HK-2 (cell line): Measurements from ENCODE around the gene FANCL.
"Not testable (repeated sequence)": the region's sequence is repeated elsewhere in the genome, so short reads cannot be mapped to it uniquely, and the experiment has no call there.

Experiments used
- DNase-seq: peaks from one replicate; pipeline ENCODE4 v3.0.0-alpha.2; 2018; ENCODE audit not compliant: unreplicated experiment

The FANCL gene

GRCh38 chr2:58206785-58207184 is 34.3 kb downstream of the FANCL start:
- DNase-seq = no peak

GRCh38 chr2:58204195-58204959 is 36.7 kb downstream of the FANCL start:
- DNase-seq = no peak

- DNase-seq = no peak
Observed at GRCh38 chr2:58203018-58203417, 38.1 kb downstream of the FANCL start.

DNA sequence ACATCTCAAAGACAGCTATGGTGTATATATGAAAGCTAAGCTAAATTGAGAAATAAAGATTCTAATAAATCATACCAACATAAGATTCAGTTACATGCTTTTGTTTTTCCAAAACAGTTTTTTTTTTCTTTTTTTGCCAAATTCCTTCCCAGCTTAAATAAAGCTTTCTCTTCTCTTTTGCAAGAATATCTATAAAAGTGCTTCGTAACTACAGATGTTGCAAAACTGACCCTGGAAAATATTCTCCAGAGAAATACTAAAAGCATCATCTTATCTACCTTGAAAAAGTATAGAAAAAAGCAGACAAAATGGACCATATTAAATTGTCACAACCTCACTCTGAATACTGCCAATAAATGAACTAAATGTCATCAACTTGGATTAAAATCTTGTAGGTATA is 38.7 kb downstream of the FANCL start:
- no peak for DNase-seq

- no peak for DNase-seq
Observed at GRCh38 chr2:58197894-58198293, 43.2 kb downstream of the FANCL start.

DNA sequence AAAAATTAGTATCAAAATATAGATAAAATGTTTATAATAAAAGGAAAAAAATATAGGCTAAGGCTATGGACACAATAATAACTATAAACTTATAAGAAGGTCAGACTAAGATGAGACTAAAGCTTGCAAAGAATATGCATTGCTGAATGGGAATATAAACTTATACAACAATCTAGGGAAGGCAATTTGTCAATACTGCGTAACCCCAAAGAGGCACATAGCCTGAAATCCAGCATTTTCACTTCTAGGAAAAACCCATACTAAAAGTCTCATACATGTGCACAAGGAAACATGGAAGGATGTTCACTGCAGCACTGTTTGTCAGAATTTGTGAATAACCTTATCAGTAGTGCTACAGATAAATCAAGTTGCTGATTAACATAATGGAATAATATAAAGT is 45.5 kb downstream of the FANCL start:
- DNase-seq = no peak

GRCh38 chr2:58194458-58194857 is 46.7 kb downstream of the FANCL start:
- DNase-seq = no peak

GRCh38 chr2:58187022-58187421 is 54.1 kb downstream of the FANCL start:
- DNase-seq = not testable (repeated sequence)

DNA sequence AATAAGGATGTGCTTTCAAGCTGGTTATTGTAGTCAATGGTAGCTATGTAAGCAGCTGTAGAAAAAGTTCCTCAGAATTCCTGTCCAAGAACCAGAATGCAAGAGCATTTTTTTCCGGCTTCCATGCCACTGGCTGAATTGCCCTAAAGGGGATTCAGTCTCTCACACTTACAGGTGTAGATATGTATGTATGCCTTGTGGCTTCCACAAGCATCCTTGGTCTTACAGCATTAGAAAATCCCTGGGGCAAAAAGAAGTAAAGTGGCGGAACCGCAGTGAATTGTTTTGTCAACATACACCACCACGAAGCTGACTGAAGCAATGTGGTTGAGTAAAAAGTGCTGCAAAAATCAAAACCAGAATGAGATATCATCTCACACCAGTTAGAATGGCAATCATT is 54.6 kb downstream of the FANCL start:
- DNase-seq = no peak

- DNase-seq = no peak
Observed at GRCh38 chr2:58182527-58182926, 58.6 kb downstream of the FANCL start.

DNA sequence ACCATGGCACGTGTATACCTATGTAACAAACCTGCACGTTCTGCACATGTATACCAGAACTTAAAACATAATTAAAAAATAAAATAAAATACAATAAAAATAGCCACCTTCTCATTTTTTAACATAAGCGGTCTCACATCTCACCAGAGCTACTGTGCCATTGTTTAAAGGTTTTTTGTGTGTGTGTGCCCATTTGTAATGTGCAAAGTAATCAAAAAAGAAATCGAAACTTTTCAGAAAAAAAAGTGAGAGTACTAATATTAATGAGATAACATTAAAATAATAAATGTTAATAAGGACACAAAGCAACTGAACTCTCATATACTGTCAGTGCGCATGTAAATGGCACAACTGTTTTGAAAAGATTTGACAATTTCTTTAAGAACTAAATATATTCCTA is 60.5 kb downstream of the FANCL start:
- no peak for DNase-seq

GRCh38 chr2:58180175-58180574 is 61.0 kb downstream of the FANCL start:
- not testable (repeated sequence) for DNase-seq

DNA sequence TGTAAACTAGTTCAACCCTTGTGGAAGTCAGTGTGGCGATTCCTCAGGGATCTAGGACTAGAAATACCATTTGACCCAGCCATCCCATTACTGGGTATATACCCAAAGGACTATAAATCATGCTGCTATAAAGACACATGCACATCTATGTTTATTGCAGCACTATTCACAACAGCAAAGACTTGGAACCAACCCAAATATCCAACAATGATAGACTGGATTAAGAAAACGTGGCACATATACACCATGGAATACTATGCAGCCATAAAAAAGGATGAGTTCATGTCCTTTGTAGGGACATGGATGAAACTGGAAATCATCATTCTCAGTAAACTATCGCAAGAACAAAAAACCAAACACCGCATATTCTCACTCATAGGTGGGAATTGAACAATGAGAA is 63.9 kb downstream of the FANCL start:
- not testable (repeated sequence) for DNase-seq

GRCh38 chr2:58171831-58172230 is 69.3 kb downstream of the FANCL start:
- not testable (repeated sequence) for DNase-seq

DNA sequence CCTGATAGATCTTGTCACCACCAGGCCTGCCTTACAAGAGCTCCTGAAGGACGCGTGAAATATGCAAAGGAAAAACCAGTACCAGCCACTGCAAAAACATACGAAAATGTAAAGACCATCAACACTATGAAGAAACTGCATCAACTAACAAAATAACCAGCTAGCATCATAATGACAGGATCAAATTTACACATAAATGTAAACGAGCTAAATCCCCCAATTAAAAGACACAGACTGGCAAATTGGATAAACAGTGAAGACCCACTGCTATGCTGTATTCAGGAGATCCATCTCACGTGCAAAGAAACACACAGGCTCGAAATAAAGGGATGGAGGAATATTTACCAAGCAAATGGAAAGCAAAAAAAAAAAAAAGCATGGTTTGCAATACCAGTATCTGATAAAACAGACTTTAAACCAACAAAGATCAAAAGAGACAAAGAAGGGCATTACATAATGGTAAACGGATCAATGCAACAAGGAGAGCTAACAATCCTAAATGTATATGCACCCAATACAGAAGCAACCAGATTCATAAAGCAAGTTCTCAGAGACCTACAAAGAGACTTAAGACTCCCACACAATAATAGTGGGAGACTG is 70.7 kb downstream of the FANCL start:
- not testable (repeated sequence) for DNase-seq

GRCh38 chr2:58169845-58170244 is 71.3 kb downstream of the FANCL start:
- DNase-seq = not testable (repeated sequence)

GRCh38 chr2:58168130-58168529 is 73.0 kb downstream of the FANCL start:
- DNase-seq = not testable (repeated sequence)

- no peak for DNase-seq
Observed at GRCh38 chr2:58163913-58164312, 77.2 kb downstream of the FANCL start.

GRCh38 chr2:58158481-58158880 is 82.6 kb downstream of the FANCL start:
- DNase-seq = no peak

DNA sequence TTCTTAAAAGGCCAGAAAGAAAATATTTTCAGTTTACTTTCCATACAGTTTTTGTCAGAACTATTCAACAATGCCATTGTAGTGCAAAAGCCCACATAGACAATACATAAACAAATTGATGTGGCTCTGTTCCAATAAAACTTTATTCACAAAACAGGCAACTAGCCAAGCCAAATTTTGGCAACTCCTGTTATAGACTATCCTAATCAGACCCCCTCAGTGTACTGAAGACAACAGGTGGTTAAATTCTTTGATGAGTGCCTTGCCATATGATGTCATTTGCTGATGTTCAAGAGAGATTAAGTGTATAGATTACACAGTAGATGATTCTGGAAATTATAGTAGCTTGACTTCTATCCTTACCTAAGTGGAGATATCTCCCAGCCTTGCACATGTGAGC is 83.4 kb downstream of the FANCL start:
- DNase-seq = no peak

- DNase-seq = no peak
Observed at GRCh38 chr2:58156780-58157179, 84.3 kb downstream of the FANCL start.

DNA sequence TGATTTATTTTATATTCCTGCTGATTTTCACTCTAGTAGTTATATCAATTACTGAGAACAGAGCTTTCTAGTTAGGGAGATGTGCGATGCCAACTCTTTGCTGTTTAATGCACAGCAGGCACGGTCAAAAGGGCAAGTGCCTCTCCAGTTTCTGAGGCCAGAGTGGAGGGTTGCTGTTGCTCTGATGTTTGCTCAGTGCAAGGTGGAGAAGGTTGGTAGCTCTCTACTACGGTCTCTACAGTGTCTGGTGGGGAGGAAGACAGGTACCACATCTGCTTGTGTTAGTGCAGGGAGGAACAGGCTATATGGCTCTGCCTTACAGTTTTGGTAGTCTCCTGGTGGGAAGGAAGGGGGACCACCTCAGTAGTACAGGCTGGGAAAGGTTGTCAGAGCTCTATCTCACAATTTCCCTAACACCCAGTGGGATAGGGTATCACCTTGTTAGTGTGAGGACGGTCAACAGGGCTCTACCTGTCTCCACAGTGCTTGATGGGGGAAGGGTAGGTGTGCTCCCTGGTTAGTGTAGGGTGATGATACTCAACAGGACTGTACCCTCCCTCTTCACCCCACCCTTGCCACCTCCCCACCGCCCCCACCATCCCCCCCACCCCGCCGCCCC is 85.9 kb downstream of the FANCL start:
- no peak for DNase-seq

DNA sequence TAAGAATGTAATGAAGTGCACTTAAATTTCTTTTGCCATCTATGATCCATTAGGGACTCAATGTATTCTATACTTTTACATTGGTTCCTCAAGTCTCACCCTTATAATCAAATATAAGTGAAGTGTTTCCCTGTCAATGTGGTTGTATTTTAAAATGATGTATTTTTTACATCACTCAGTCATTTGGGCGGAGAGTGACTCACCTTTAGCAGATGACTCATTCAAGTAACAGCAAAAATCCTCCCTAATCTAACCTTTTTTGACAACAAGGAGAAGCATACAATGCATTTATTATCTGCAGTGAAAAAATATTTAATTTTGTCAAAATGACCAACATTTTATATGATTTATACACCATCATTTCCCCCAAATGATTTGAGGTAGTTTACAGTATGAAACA is 94.4 kb downstream of the FANCL start:
- no peak for DNase-seq
